Activated T-helper 1 cell treated with anti-CD3 and anti-CD28 coated beads, Interleukin-2, amount 50 U/mL, for 16 hours (primary cell): ENCODE measurements around the gene BLOC1S3.
A peak's percentile ranks its signal among the peaks of the same experiment; 100 is the strongest.

ENCODE experiments used
- DNase-seq, 2 donors: peaks; one replicate each; pipeline ENCODE4 v3.0.0-alpha.2; 2020; ENCODE audit warnings: low read depth in 1 of 2, low spot score in 1 of 2

The BLOC1S3 gene

DNA sequence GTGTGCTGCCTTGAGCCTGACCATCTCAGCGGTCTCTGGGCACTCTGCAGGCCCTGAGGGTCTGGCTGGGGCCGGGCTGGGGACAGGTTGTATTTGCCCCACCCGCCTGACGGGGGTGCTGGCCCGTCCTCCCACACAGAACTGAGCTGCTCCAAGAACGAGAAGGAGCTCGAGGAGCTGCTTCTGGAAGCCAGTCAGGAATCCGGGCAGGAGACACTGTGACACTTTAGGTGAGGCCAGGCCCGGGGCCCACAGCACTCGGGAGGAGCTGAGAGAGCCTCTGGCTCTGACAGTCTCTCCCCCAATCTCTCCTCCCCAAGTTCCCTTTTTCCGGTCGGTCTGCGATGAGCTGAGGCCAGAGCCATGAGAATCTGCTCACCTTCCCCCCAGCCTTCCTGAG, 32.3 kb upstream of the BLOC1S3 start:
- DNase-seq, result no peak

DNA sequence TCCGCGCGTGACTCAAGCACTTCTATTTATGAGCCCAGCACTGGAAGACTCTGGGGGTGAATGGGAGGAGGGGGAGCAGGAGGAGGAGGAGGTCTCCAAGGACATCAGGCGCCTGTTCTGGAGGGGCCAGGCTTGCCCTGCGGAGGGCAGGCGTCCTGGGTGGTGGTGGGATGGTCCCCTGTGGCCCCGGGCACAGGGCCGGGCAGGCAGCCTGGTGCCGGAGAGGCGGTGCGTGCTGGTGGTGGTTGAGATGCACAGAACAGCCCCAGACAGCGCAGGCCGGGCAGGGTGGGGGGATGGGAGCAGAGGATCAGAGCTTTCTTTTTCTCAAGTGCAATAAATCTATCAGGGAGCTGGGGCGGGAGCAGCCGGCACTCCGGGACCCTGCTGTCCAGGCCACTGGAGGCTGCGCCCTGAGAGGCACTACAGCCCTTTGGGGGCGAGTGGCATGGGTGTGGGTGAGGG, 31.8 kb upstream of the BLOC1S3 start:
- DNase-seq, result no peak

DNA sequence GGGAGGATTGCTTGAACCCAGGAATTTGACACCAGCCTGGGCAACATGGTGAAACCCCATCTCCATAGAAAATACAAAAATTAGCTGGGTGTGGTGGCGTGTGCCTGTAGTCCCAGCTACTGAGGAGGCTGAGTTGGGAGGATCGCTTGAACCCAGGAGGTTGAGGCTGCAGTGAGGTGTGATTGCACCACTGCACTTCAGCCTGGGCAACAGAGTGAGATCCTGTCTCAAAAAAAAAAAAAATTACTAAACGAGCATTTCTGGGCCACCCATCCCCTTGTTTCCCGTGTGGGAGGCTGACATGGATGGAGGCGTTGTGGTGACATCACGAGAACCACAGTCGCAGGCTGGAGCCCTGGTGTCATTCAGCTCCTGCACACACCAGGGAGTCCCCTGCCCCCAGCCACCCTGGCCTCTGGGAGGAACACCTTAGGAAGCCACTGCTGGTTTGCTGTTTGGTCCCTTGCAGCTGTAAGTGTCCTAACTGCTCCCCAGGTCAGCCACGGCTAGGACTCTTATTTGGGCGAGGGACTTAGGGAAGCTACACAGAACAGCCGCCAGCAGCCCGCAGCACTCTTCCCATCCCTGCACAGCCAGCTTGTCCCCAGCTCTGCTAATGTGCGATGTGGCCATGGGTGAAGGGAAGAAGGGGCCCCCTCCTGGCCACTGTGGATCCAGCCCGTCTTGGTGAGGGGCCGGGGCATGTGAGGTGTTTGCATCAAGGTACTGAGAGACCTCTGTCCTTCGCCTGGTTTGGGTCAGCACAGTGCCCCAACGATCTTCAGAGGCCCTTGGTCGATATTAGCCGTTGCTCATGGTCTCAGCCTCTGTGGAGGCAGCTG, 30.5 kb upstream of the BLOC1S3 start:
- DNase-seq, result no peak

DNA sequence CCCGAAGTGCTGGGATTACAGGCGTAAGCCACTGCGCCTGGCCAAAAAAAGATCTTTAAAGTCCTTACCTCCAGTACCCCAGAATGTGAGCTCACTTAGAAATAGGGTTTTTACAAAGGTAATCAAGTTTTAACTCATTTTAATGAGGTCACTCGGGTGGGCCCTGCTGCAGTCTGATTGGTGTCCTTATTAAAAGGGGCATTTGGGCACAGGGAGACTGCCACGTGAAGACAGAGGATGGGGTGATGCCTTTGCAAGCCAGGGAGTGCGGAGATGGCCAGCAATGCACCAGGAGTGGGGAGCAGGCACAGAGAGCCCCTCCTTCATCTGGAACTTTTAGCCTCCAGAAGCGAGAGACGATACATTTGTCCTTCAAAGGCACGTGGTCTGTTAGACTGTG, 29.5 kb upstream of the BLOC1S3 start:
- no peak for DNase-seq

DNA sequence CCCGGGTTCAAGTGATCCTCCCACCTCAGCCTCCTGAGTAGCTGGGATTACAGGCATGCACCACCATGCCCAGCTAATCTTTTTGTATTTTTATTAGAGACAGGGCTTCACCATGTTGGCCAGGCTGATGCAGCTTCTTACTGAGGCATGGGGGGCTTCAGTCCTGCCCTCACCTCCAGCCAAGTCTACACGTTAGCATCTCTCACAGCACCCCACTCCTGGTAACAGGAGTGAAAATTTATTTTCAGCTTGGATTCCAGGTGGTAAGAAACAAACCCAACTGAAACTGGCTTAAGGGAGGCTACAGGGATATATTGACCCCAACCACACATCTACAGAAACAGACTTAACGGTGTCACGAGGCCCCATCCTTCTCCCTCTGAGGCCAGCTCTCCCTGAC, 28.4 kb upstream of the BLOC1S3 start:
- no peak for DNase-seq

DNA sequence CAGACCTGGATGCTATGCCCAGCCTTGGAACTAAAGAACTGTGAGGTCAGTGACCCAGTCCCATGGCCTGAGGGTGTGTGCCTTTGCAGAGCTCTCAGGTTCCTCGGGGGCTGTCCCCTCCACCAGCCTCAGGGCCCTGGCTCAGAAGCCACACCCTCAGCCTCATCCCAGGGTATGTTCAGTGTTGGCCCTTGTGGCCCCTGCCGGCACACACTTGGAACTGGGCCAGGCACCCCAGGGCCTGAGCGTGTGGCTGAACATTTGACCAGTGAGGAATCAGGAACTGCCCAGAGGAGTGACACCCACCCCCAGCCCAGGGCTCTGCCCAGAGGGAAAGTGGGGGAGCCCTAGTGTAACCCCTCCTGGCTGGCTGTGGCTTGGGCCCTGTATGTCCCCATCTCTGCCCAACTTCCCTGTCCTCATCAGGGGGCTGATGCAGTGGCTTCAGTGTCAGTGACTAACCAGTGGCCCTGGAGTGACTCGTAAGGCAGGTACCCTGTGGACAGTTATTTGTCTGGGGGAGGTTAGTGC, 27.8 kb upstream of the BLOC1S3 start:
- DNase-seq, result no peak

DNA sequence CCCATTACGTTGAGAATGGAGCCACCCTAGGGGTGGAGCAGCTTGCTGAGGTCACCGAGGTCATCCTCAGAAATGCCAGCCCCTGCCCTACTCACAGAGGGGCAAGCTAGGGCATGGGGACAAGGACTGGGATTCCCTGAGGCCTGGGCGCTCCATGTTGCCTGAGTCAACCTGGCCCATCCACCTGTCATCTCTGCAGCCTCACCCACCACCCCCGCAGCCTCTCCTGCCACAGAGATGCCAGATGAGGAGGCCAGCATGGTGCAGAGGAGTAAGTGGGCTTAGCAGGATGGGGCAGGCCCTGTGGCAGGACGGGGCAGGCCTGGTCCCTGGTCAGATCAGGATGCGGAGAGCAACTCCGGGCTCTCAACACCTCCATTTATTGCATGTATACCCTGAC, 27.3 kb upstream of the BLOC1S3 start:
- no peak for DNase-seq

DNA sequence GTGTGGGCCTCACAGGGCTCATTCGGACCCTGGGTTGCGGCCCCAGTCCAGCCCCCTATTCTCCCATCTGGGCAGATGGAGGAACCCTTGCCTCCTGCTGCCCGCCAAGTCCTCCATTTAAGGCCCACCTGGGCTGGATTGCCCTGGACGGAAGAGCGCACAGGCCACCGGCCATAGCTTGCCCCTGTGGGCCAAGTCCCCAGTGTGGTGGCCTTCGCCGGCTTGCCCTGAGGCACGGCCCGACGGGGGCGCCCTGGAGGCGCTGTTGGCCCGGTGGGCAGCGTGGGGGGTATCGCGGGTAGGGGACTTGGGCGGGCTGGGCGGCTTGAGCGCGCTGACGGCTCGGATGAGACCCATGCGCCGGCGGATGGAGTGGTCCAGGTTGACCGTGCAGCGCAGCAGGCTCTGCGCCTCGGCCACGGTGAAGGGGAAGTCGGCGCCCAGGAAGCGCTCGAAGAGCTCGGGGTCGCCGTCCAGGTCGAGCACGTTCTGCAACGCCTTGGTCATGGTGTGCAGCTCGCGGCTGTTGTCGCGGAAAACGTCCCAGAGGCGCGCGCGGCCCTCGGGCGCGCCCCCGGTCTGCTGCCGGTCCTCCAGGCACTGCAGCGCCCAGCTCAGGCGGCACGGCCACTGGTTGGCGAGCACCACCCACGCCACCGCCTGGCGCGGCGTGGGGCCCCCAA, 26.6 kb upstream of the BLOC1S3 start:
- no peak for DNase-seq

DNA sequence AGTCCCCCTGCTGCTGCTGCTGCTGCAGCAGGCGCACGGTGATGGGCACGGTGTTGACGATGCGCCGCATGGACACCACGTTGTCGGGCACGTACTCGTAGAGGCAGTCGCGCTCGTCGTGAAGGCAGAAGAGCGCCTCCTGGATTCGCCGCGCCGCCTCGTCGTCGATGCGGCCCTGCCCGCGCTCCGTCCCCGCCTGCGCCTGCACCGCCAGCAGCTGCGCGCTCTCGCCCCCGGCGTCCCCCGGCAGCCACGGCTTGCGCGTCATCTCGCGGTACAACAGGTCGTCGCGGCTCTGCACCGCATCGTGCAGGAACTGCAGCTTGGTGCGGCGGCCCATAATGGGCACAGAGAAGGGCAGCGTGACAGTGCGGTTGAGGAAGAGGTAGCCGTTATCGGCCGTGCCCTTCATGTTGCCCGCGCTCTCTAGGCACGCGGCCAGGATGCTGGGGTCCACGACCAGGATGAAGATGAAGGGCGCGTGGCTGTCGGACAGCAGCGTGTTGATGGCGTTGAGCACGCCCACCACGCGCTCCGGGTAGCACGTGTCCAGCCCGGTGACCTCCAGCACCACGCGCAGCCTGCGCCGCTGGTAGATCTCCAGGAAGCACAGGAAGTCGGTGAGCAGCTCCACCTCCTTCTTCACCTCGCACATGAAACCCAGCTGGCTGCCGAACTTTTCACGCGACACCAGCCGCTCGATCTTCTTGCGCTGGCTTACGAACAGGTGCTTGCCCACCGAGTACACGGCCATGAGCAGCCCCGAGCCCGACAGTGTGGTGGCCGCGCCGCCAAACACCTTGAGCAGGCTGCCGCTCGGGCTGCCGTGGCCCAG, 25.9 kb upstream of the BLOC1S3 start:
- DNase-seq, result peak in 1 of 2 donors; percentile 22

DNA sequence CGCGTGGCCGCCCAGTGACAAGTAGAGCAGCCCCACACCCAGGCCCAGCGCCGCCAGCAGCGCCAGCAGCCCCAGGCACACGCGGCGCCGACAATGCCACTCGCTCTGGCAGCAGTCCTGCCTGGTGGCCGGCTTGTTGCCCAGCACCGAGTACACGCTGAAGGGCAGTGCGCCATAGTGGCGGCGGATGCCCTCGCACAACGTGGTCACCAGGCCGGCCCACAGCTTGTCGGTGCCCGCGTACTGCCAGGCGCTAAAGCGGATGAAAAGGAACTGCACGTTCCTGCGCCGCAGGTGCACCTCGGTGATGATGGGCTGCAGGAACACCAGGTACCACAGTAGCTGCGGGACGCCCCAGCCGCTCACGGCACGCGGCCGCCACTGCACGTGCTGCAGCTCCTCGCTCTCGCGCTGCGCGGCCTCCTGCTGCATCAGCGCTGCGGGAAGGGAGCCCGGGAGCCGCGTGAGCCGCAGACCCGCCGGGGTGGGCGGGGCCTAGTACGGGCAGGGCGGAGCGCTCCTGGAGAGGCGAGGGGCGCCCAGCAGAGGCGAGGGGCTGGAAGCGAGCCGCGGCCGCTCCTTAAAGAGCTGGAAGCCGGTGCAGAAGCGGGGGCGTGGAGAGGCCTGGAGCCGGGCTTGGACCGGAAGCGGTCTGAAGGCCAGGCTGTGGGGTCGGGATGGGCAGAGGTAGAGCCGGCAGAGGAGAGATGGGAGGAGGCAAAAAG, 25.1 kb upstream of the BLOC1S3 start:
- DNase-seq, result no peak

DNA sequence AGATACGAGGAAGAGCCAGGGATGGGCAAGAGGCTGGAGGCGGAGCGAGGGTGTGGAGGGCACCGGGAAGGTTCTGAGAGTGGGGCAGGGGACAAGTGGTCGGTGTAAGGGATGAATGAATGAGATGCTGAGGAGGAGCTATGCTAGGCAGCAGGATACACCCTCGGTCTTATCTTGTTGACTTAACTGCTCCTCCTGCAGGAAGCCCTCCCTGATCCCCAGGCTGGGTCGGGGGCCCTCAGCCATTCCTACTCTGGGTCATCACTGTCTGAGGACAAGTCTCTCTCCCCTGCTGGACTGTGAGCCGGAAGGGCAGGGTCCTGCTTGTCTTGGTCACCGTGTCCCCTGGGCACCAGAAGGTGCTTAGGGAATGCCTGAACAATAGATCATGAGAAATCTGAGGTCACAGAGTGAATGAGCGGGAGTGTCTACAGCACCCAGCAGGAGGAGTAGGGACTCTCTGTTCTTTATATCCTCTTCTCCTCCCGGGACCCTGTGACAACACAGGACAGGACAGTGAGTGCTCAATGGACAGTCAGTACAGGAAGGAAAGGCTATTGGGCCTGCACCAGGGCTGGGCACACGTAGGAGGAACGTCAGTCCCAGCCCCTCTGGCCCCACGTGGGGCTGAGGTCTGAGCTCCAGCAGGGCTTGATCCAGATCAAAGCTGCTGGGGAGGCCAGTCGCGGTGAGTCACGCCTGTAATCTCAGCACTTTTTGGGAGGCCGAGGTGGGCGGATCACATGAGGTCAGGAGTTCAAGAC, 24.3 kb upstream of the BLOC1S3 start:
- DNase-seq, result no peak

DNA sequence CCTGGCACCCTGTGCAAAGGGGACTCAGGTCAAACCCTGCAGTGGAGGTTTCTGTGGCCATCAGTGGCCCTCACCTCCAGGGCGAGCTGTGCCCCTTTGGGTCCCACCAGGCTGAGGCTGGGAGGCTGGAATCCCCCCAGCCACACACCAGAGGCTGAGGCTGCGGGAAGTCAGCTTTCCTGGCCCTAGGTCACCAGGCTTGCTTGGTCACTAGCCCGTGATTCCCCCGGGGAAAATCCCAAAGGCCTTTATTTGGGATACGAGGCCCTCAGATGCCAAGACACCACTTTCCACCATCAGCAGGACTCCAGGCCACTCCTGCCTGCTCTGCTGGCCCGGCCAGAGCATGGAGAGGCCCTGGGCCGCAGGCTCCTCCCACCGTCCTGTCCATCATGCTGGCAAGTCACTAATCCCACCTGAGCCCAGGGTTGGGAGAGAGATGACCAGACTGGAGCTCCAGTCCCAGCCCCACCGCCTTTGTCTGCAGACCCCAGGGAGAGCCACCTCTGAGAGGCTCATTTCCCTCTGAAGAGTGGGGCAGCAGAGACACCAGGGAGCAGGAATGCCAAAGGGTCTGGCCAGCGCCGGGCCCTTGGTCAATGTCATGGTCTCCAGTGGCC, 22.5 kb upstream of the BLOC1S3 start:
- DNase-seq, result no peak

DNA sequence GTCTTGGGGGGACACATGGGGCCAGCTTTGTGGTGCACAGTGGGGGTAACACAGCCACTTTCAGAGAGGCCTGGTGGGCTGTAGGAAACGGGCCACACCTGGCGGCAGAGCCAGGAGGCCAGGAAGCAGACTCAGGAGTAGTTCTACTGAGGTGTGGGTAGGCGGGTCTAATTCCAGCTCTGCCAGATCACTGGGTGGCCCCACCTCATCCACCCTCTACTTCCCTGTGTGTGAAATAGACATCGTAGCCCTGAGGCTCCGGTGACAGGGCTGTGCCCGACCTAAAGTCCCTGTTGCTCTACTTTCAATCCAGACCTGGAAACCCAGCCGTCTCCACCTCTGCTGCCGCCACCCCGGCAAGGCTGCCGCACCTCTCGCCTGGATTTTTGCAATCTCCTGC, 21.8 kb upstream of the BLOC1S3 start:
- no peak for DNase-seq

DNA sequence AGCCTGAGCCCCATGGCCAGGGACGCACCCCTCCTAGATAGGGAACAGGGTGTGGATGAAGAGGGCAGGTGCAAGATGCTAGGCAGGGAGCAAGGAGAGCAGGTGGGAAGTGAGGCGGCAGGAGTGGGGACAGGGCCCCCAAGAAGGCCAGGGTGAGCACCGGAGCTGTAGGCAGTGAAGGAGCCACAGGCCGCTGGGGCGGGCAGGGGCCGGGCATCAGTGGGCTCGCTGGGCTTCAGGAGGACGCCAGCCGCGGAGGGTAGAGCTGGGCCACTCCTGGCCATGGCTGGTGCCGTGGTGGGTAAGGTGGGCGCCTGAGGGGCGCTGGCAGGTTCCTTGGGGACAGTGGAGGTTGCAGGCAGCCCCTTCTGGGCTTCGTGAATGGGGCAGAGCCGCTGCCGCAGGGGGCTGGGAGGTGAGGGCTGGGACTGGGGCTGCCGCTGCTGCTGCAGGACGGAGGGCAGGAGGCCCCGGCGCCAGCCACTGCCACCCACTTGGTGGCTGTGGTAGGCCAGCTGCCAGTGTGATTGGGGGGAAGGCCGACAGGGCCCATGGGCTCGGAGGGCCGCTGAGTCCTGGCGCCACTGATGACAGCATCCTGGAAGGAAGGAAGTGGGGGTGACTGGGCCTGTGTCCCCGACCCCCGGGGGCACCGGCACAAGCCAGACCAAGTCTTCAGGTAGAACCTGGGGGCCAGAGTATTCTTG, 19.9 kb upstream of the BLOC1S3 start:
- DNase-seq, result no peak

DNA sequence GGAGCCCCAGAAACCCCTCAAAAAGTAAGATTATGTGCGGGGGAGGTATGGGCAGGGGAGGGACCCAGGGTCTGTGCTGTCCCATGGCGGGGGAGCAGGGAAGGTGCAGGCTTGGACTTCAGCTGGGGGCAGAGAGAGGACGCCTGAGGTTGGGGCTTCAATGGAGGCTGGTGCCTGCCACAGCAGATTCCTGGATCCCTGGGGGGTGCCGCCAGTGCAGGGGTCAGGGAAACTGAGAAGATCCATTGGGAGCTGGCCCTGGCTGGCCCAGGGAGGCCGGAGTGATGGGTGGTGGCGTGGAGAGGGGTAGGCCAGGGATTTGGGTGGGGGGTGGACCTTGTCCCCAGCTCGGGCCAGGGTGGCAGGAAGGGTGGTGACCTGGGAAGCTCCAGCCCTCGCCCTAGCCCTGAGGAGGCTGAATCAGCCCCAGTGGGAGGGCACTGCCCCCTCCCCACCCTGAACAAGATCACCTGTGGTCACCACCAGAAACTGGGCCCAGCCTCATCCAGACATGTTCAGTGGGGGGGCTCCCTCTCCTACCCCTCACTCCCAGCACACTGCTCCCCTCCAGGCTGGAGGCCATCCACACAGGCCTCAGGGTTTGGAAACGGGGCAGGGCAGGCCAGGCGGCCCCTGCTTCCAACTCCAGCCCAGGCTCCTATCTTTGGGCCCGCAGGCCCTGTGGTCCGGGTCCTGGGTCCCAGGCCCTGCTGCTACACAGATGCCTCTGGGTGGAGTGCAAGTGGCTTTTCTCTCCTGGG, 19.2 kb upstream of the BLOC1S3 start:
- DNase-seq, result no peak

DNA sequence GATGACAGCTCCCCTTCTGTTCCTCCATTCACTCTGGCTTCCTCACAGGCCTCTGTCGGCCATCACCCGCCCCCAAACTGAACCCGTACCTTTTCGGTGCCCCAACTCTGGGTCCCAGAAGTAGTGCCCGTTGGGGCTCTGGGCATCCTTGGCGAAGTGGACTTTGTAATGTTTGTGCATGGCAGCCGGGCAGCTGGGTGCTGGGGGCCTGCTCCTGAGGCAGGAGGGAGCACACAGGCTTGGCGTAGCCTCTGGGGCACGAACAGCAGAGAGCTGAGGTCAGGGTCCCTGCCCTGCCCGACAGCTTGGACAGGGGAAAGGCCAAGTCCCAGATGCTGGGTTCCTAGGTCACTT, 18.6 kb upstream of the BLOC1S3 start:
- no peak for DNase-seq

DNA sequence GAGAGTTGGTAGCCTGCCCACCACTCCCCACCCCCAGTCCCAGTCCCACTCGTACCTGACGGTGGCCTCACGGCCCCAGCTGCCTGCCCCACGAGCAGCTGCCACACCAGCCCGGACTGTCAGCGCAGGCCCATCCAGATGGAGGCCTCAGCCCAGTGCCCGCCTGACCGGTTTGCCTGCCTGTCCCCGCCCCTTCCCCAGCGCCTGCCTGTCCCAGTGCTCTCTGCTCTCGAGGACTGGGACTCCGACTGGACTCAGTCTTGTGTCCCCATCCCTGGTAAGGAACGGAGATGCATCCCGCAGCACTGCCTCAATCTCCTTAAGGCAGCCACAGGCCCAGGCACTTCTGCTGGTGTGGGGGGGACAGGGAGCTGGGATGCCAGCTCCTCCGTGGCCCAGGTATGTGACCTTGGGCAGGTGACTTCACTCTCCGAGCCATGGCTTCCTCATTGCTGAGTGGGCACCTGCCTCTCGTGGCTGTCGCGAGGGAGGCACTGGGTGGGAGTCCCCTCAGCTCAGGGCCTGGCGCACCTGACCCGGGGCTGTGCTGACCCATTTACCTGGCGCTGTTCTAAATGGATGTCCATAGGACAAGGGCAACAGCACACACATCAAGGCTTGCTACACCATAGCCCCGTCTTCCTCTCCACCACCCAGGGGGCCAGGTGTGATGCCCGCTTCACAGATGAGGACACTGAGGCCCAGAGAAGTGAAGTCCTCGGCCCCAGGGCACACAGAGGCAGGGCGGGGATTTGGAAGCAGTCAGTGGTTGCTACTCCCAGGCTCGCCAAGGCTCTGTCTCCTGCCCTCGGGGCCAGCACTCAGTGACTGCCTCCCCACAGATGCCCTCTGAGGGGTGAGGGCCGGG, 17.5 kb upstream of the BLOC1S3 start, which contains the start of gene NKPD1:
Gene NKPD1, minus strand, starts transcription at position 113 of the 868 bp plus-strand sequence. CDS start 832 bp downstream, outside the sequence.
- DNase-seq, result no peak
